GM23338 (cell line): ENCODE results near the gene MARCKS. TPM values are rescaled to one million over a fixed set of nuclear protein-coding genes. Genes with fewer than 3 reads are reported as not detected.

Experiments
- ATAC-seq: fragments of 200-7000 bp; cut with Tn5 transposase; 3 replicates; pipeline ENCODE4 v1.9.1; 2020
- DNase-seq: peaks from one replicate; pipeline ENCODE4 v3.0.0-alpha.2; 2015; ENCODE audit warnings: low spot score
- H2AFZ ChIP-seq: fragments of 200-600 bp; sonication (generic); 2 replicates; pipeline ENCODE4 v1.8.0; 2016; ENCODE audit warnings: antibody characterized with exemption, mild to moderate bottlenecking, moderate library complexity
- H3F3A ChIP-seq: fragments of 200-600 bp; sonication (generic); replicated peaks from 2 replicates; pipeline ENCODE4 v1.8.0; 2017; ENCODE audit warnings: antibody characterized with exemption, mixed run types, low read depth
- H3K27ac ChIP-seq: fragments of 200-600 bp; sonication (generic); 2 replicates; pipeline ENCODE4 v1.6.1; 2016; ENCODE audit warnings: low read depth
- H3K27me3 ChIP-seq: fragments of 200-600 bp; sonication (generic); 2 replicates; pipeline ENCODE4 v1.8.0; 2016; ENCODE audit warnings: mild to moderate bottlenecking, mixed run types, moderate library complexity; ENCODE audit not compliant: insufficient read depth
- H3K36me3 ChIP-seq: fragments of 200-600 bp; sonication (generic); 2 replicates; pipeline ENCODE4 v1.8.0; 2016; ENCODE audit warnings: mild to moderate bottlenecking; ENCODE audit not compliant: insufficient read depth
- H3K4me1 ChIP-seq: fragments of 200-600 bp; sonication (generic); 2 replicates; pipeline ENCODE4 v1.8.0; 2016; ENCODE audit warnings: mild to moderate bottlenecking, moderate library complexity; ENCODE audit not compliant: insufficient read depth
- H3K4me2 ChIP-seq: fragments of 200-600 bp; sonication (generic); 2 replicates; pipeline ENCODE4 v1.7.1; 2017; ENCODE audit warnings: mixed run types
- H3K4me3 ChIP-seq: fragments of 200-600 bp; sonication (generic); 2 replicates; pipeline ENCODE4 v1.6.1; 2016; ENCODE audit warnings: mixed run types
- H3K79me2 ChIP-seq: fragments of 200-600 bp; sonication (generic); replicated peaks from 2 replicates; pipeline ENCODE4 v1.8.0; 2017; ENCODE audit warnings: mild to moderate bottlenecking; ENCODE audit not compliant: insufficient read depth
- H3K9me2 ChIP-seq: fragments of 200-600 bp; sonication (generic); 2 replicates; pipeline ENCODE4 v1.8.0; 2017; ENCODE audit not compliant: insufficient read depth
- H4K20me1 ChIP-seq: fragments of 200-600 bp; sonication (generic); replicated peaks from 2 replicates; pipeline ENCODE4 v1.8.0; 2017; ENCODE audit warnings: mild to moderate bottlenecking; ENCODE audit not compliant: insufficient read depth
- H3K27ac Mint-ChIP-seq: 2 replicates; pipeline ENCODE4 v1.8.0; 2020; ENCODE audit warnings: inconsistent platforms, mild to moderate bottlenecking, moderate library complexity, mixed read lengths
- H3K27me3 Mint-ChIP-seq: 3 replicates; pipeline ENCODE4 v1.8.0; 2022; ENCODE audit warnings: low read depth, mild to moderate bottlenecking, moderate library complexity, mixed read lengths, inconsistent platforms; ENCODE audit not compliant: insufficient read depth, poor library complexity
- H3K36me3 Mint-ChIP-seq: 3 replicates; pipeline ENCODE4 v1.8.0; 2021; ENCODE audit warnings: low read depth, mild to moderate bottlenecking, inconsistent platforms, moderate library complexity, mixed read lengths
- H3K4me1 Mint-ChIP-seq: 3 replicates; pipeline ENCODE4 v1.8.0; 2020; ENCODE audit warnings: mild to moderate bottlenecking, inconsistent platforms, mixed read lengths
- H3K4me3 Mint-ChIP-seq: 3 replicates; pipeline ENCODE4 v1.8.0; 2021; ENCODE audit warnings: moderate library complexity, mild to moderate bottlenecking, inconsistent platforms, mixed read lengths
- H3K9me3 Mint-ChIP-seq: 3 replicates; pipeline ENCODE4 v1.8.0; 2020; ENCODE audit warnings: moderate library complexity, mild to moderate bottlenecking, inconsistent platforms, mixed read lengths
- CREB1 ChIP-seq: fragments of 250-450 bp; sonication (Bioruptor Pico); IDR thresholded peaks from 2 replicates; pipeline ENCODE4 v1.5.0; 2020; ENCODE audit warnings: low read depth, mild to moderate bottlenecking, moderate library complexity
- CTCF ChIP-seq, 2 experiments: fragments of 200-600 bp in 1 of 2; sonication (generic) in 1 of 2; conservative IDR thresholded peaks; 2 replicates each; pipeline versions ENCODE4 v1.5.1 to v1.6.1; 2016 to 2017; ENCODE audit warnings: antibody characterized with exemption in 2 of 2, low read depth in 2 of 2, mild to moderate bottlenecking in 2 of 2, moderate library complexity in 1 of 2
- ETS1 ChIP-seq: IDR thresholded peaks from 2 replicates; pipeline ENCODE4 v1.6.1; 2016; ENCODE audit warnings: antibody characterized with exemption
- EZH2 ChIP-seq: fragments of 200-600 bp; sonication (generic); IDR thresholded peaks from one replicate; pipeline ENCODE4 v1.8.0; 2017; ENCODE audit warnings: antibody characterized with exemption, mild to moderate bottlenecking, low read depth; ENCODE audit not compliant: unreplicated experiment
- JUNB ChIP-seq: IDR thresholded peaks from one replicate; pipeline ENCODE4 v1.6.1; 2016; ENCODE audit warnings: antibody characterized with exemption; ENCODE audit not compliant: unreplicated experiment
- NANOG ChIP-seq: IDR thresholded peaks from 2 replicates; pipeline ENCODE4 v1.6.1; 2016; ENCODE audit warnings: antibody characterized with exemption, borderline replicate concordance
- POLR2AphosphoS5 ChIP-seq: IDR thresholded peaks from 2 replicates; pipeline ENCODE4 v1.6.1; 2016; ENCODE audit warnings: antibody characterized with exemption, low read depth
- STAT1 ChIP-seq: IDR thresholded peaks from one replicate; pipeline ENCODE4 v1.6.1; 2016; ENCODE audit warnings: antibody characterized with exemption; ENCODE audit not compliant: unreplicated experiment
- ZNF114 ChIP-seq: fragments of 250-450 bp; sonication (Bioruptor Pico); IDR thresholded peaks from 2 replicates; pipeline ENCODE4 v1.5.0; 2020; ENCODE audit warnings: mild to moderate bottlenecking, moderate library complexity
- ZNF331 ChIP-seq: fragments of 250-450 bp; sonication (Bioruptor Pico); IDR thresholded peaks from 2 replicates; pipeline ENCODE4 v1.5.0; 2020; ENCODE audit warnings: low read depth, mild to moderate bottlenecking, moderate library complexity
- polyA plus RNA-seq: library from polyadenylated mRNA; unstranded; fragments of >200 nt; fragmentation: Nextera tagmentation; extraction: Ambion mirVana; gene quantifications from 2 replicates; pipeline ENCODE4 v1.2.1, GENCODE V29; 2016
- total RNA-seq: library from RNA; depleted of rRNA; stranded (reverse); fragments of >200 nt; shearing (Covaris generic); gene quantifications from 2 replicates; pipeline ENCODE4 v1.2.3, GENCODE V29; 2014
- TF ChIP-seq, protein P1 (sequence below): fragments of 250-450 bp; sonication (Bioruptor Pico); IDR thresholded peaks from 2 replicates; pipeline ENCODE4 v1.5.0; 2020; ENCODE audit warnings: mild to moderate bottlenecking, moderate library complexity

Gene MARCKS
- total and polyA plus RNA-seq, 2 experiments from 2014 or later, result 71.5 to 85.9 TPM

DNA sequence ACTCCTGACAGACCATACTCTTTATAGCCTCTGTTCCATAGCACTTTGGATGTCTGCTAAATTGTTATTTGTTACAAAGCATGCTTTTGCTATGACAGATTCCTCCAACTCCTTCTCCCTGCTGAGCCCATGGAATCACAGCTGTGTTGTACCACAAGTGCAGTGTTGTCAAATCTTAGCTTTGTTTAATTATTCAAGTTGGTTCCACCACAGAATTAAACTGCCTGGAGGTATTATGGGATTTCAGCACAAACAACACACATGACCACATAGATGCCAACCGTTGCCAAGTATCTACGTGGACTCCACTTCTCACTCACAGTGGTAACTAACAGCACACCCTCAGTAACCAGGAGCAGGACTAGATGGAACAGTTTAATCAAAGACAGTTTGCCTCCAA lies 32.7 kb upstream of the MARCKS start:
- Mint-ChIP-seq H3K36me3 (no peaks in the 10 kb centered on the region), H3K4me3 (no peak overlapping the region), H3K27me3 (no peaks in the 10 kb centered on the region), H3K4me1 (peaks cover under 1% of the 10 kb centered on the region; the same call in 1 of the 3 replicates), H3K9me3 (no peaks in the 10 kb centered on the region), H3K27ac (no peak overlapping the region)
- no peak for TF ChIP-seq NANOG
- no peak for TF ChIP-seq ETS1
- no peak for TF ChIP-seq JUNB
- no peak for TF ChIP-seq ZNF114 (CRISPR knock-in tag)
- no peak for TF ChIP-seq CREB1 (CRISPR knock-in tag)
- TF ChIP-seq, protein P1, sequence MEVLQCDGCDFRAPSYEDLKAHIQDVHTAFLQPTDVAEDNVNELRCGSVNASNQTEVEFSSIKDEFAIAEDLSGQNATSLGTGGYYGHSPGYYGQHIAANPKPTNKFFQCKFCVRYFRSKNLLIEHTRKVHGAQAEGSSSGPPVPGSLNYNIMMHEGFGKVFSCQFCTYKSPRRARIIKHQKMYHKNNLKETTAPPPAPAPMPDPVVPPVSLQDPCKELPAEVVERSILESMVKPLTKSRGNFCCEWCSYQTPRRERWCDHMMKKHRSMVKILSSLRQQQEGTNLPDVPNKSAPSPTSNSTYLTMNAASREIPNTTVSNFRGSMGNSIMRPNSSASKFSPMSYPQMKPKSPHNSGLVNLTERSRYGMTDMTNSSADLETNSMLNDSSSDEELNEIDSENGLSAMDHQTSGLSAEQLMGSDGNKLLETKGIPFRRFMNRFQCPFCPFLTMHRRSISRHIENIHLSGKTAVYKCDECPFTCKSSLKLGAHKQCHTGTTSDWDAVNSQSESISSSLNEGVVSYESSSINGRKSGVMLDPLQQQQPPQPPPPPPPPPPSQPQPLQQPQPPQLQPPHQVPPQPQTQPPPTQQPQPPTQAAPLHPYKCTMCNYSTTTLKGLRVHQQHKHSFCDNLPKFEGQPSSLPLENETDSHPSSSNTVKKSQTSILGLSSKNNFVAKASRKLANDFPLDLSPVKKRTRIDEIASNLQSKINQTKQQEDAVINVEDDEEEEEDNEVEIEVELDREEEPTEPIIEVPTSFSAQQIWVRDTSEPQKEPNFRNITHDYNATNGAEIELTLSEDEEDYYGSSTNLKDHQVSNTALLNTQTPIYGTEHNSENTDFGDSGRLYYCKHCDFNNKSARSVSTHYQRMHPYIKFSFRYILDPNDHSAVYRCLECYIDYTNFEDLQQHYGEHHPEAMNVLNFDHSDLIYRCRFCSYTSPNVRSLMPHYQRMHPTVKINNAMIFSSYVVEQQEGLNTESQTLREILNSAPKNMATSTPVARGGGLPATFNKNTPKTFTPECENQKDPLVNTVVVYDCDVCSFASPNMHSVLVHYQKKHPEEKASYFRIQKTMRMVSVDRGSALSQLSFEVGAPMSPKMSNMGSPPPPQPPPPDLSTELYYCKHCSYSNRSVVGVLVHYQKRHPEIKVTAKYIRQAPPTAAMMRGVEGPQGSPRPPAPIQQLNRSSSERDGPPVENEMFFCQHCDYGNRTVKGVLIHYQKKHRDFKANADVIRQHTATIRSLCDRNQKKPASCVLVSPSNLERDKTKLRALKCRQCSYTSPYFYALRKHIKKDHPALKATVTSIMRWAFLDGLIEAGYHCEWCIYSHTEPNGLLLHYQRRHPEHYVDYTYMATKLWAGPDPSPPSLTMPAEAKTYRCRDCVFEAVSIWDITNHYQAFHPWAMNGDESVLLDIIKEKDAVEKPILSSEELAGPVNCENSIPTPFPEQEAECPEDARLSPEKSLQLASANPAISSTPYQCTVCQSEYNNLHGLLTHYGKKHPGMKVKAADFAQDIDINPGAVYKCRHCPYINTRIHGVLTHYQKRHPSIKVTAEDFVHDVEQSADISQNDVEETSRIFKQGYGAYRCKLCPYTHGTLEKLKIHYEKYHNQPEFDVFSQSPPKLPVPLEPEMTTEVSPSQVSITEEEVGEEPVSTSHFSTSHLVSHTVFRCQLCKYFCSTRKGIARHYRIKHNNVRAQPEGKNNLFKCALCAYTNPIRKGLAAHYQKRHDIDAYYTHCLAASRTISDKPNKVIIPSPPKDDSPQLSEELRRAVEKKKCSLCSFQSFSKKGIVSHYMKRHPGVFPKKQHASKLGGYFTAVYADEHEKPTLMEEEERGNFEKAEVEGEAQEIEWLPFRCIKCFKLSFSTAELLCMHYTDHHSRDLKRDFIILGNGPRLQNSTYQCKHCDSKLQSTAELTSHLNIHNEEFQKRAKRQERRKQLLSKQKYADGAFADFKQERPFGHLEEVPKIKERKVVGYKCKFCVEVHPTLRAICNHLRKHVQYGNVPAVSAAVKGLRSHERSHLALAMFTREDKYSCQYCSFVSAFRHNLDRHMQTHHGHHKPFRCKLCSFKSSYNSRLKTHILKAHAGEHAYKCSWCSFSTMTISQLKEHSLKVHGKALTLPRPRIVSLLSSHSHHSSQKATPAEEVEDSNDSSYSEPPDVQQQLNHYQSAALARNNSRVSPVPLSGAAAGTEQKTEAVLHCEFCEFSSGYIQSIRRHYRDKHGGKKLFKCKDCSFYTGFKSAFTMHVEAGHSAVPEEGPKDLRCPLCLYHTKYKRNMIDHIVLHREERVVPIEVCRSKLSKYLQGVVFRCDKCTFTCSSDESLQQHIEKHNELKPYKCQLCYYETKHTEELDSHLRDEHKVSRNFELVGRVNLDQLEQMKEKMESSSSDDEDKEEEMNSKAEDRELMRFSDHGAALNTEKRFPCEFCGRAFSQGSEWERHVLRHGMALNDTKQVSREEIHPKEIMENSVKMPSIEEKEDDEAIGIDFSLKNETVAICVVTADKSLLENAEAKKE (CRISPR knock-in tag), result no peak
- no peak for TF ChIP-seq STAT1
- no peak for TF ChIP-seq CTCF (conservative IDR thresholded peaks at IDR 0.05; ENCODE audit: low read depth in 2 of 2)
- TF ChIP-seq EZH2, result no peak
- no peak for TF ChIP-seq ZNF331 (CRISPR knock-in tag)
- TF ChIP-seq POLR2AphosphoS5, result no peak
- Histone ChIP-seq H3K4me2 (no peak overlapping the region), H4K20me1 (no peaks in the 10 kb centered on the region), H3K36me3 (no peaks in the 10 kb centered on the region), H3K9me2 (no peaks in the 10 kb centered on the region), H3F3A (no peaks in the 10 kb centered on the region), H3K4me3 (no peak overlapping the region), H2AFZ (no peak overlapping the region; the same call in 1 of the 2 replicates), H3K27ac (no peak overlapping the region), H3K27me3 (0 out of 2 replicates have a peak, but pooled peaks cover 4% of the 10 kb centered on the region), H3K79me2 (no peaks in the 10 kb centered on the region), H3K4me1 (no peaks in the 10 kb centered on the region)
- DNase-seq (no peak), ATAC-seq (no peak)
